ENCODE data around the gene MAD1L1. TPM values are rescaled to one million over a fixed set of nuclear protein-coding genes. Genes with fewer than 3 reads are reported as not detected.

The MAD1L1 gene
- total and polyA plus RNA-seq, 2 donors (not counting 1 experiment from before 2014, with no cell fraction given): 9.8 to 29.4 TPM

DNA sequence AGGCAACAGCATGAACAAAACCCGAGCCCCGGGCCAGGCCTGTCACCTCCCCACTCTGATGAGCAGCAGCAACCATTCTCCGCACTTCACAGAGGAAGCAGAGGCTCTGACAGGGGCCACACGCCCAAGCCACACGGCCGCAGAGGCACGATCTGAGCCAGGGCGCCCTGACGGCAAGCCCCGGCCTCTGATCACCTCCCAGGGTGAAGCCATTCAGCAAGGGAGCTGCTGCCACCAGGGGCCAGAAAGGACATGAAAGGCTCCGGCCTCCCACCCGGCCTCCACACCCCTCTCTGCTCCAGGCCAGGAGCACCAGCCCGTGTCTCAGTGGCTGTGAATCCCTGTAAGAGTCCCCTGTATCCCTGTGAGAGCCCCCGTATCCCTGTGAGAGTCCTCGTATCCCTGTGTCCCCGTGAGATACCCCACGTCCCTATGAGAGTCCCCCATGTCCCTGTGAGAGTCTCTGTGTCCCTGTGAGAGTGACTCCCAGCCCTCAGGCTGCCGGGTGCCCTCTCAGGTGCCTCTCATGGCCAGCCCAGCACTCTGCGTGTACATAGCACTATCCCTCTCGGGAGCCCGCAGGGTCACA lies 187.8 kb downstream of the MAD1L1 start:
- no peak overlapping the region for H3K9ac ChIP-seq (ENCODE audit: insufficient read depth, low read length)
- H3K27ac ChIP-seq (ENCODE audit: insufficient read depth, low read length): no peak overlapping the region
- H4K20me1 ChIP-seq (ENCODE audit: control insufficient read depth, extremely low read depth, insufficient read depth, low read length): no peaks in the 10 kb centered on the region
- no peak for TF ChIP-seq EZH2 (IDR thresholded peaks at IDR 0.05; ENCODE audit: low read length, missing control alignments)
- TF ChIP-seq, protein P1, sequence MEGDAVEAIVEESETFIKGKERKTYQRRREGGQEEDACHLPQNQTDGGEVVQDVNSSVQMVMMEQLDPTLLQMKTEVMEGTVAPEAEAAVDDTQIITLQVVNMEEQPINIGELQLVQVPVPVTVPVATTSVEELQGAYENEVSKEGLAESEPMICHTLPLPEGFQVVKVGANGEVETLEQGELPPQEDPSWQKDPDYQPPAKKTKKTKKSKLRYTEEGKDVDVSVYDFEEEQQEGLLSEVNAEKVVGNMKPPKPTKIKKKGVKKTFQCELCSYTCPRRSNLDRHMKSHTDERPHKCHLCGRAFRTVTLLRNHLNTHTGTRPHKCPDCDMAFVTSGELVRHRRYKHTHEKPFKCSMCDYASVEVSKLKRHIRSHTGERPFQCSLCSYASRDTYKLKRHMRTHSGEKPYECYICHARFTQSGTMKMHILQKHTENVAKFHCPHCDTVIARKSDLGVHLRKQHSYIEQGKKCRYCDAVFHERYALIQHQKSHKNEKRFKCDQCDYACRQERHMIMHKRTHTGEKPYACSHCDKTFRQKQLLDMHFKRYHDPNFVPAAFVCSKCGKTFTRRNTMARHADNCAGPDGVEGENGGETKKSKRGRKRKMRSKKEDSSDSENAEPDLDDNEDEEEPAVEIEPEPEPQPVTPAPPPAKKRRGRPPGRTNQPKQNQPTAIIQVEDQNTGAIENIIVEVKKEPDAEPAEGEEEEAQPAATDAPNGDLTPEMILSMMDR (conservative IDR thresholded peaks at IDR 0.05 in 1 of 2, IDR thresholded peaks at IDR 0.05 in 1 of 2; ENCODE audit: low read depth in 1 of 2, low read length in 2 of 2): no peak
- no peak for DNase-seq (ENCODE audit: low read depth in 2 of 2)
- no peaks in the 10 kb centered on the region for H3K9me3 ChIP-seq (ENCODE audit: control insufficient read depth, insufficient read depth, low read depth, low read length)
- no peaks in the 10 kb centered on the region for H3K79me2 ChIP-seq (ENCODE audit: control insufficient read depth, insufficient read depth, low read length)
- no peaks in the 10 kb centered on the region for H3K27me3 ChIP-seq (ENCODE audit: control insufficient read depth, insufficient read depth, low read length)
- no peak overlapping the region for H3K4me2 ChIP-seq (ENCODE audit: extremely low read depth, insufficient read depth, low read length)
- no peaks in the 10 kb centered on the region for H3K4me1 ChIP-seq (ENCODE audit: control insufficient read depth, extremely low read depth, insufficient read depth, low read length)
- no peak overlapping the region for H3K4me3 ChIP-seq (replicated peaks in 1 of 4; ENCODE audit: control extremely low read depth in 1 of 4, insufficient read depth in 1 of 4, low read depth in 3 of 4, low read length in 4 of 4)
- H3K36me3 ChIP-seq (ENCODE audit: control insufficient read depth, insufficient read depth, low read length): no peaks in the 10 kb centered on the region
- H2AFZ ChIP-seq (ENCODE audit: low read length): no peak overlapping the region

- Histone ChIP-seq H3K79me2 (ENCODE audit: control insufficient read depth, insufficient read depth, low read length) (no peaks in the 10 kb centered on the region), H2AFZ (ENCODE audit: low read length) (no peak overlapping the region), H3K27me3 (ENCODE audit: control insufficient read depth, insufficient read depth, low read length) (no peaks in the 10 kb centered on the region), H4K20me1 (ENCODE audit: control insufficient read depth, extremely low read depth, insufficient read depth, low read length) (no peaks in the 10 kb centered on the region), H3K27ac (ENCODE audit: insufficient read depth, low read length) (no peak overlapping the region), H3K9ac (ENCODE audit: insufficient read depth, low read length) (no peak overlapping the region), H3K4me2 (ENCODE audit: extremely low read depth, insufficient read depth, low read length) (no peak overlapping the region), H3K36me3 (ENCODE audit: control insufficient read depth, insufficient read depth, low read length) (no peaks in the 10 kb centered on the region), H3K9me3 (ENCODE audit: control insufficient read depth, insufficient read depth, low read depth, low read length) (no peaks in the 10 kb centered on the region), H3K4me1 (ENCODE audit: control insufficient read depth, extremely low read depth, insufficient read depth, low read length) (no peaks in the 10 kb centered on the region), H3K4me3 (replicated peaks in 1 of 4; ENCODE audit: control extremely low read depth in 1 of 4, insufficient read depth in 1 of 4, low read depth in 3 of 4, low read length in 4 of 4) (no peak overlapping the region)
- no peak for DNase-seq (ENCODE audit: low read depth in 2 of 2)
- TF ChIP-seq, protein P1 (conservative IDR thresholded peaks at IDR 0.05 in 1 of 2, IDR thresholded peaks at IDR 0.05 in 1 of 2; ENCODE audit: low read depth in 1 of 2, low read length in 2 of 2): no peak
- no peak for TF ChIP-seq EZH2 (IDR thresholded peaks at IDR 0.05; ENCODE audit: low read length, missing control alignments)
Observed at GRCh38 chr7:2044311-2044882, 188.3 kb downstream of the MAD1L1 start.

GRCh38 chr7:2043316-2044039 lies 189.3 kb downstream of the MAD1L1 start:
- no peak overlapping the region for H2AFZ ChIP-seq (ENCODE audit: low read length)

More at GRCh38 chr7:2043316-2044039, 189.3 kb downstream of the MAD1L1 start:
- Histone ChIP-seq H3K4me3 (replicated peaks in 1 of 4; ENCODE audit: control extremely low read depth in 1 of 4, insufficient read depth in 1 of 4, low read depth in 3 of 4, low read length in 4 of 4) (no peak overlapping the region), H3K27me3 (ENCODE audit: control insufficient read depth, insufficient read depth, low read length) (no peaks in the 10 kb centered on the region), H3K4me2 (ENCODE audit: extremely low read depth, insufficient read depth, low read length) (no peak overlapping the region), H3K79me2 (ENCODE audit: control insufficient read depth, insufficient read depth, low read length) (no peaks in the 10 kb centered on the region), H4K20me1 (ENCODE audit: control insufficient read depth, extremely low read depth, insufficient read depth, low read length) (no peaks in the 10 kb centered on the region), H3K9me3 (ENCODE audit: control insufficient read depth, insufficient read depth, low read depth, low read length) (no peaks in the 10 kb centered on the region), H3K4me1 (ENCODE audit: control insufficient read depth, extremely low read depth, insufficient read depth, low read length) (no peaks in the 10 kb centered on the region), H3K27ac (ENCODE audit: insufficient read depth, low read length) (no peak overlapping the region), H3K36me3 (ENCODE audit: control insufficient read depth, insufficient read depth, low read length) (no peaks in the 10 kb centered on the region), H3K9ac (ENCODE audit: insufficient read depth, low read length) (no peak overlapping the region)
- no peak for DNase-seq (ENCODE audit: low read depth in 2 of 2)
- TF ChIP-seq, protein P1 (conservative IDR thresholded peaks at IDR 0.05 in 1 of 2, IDR thresholded peaks at IDR 0.05 in 1 of 2; ENCODE audit: low read depth in 1 of 2, low read length in 2 of 2): no peak
- TF ChIP-seq EZH2 (IDR thresholded peaks at IDR 0.05; ENCODE audit: low read length, missing control alignments): no peak

Measured in fibroblast of lung (primary cell).